ENCODE measurements around the gene NDUFA3.
A peak's percentile ranks its signal among the peaks of the same experiment; 100 is the strongest.

NDUFA3 gene

GRCh38 chr19:54129617-54129996 is 27.0 kb downstream of the NDUFA3 start:
- Histone ChIP-seq H3K4me2 (no peak overlapping the region), H3K4me1 (no peaks in the 10 kb centered on the region), H3K27ac (no peak overlapping the region), H3K9me3 (replicated peaks in 1 of 11) (no peaks in the 10 kb centered on the region), H3K27me3 (no peaks in the 10 kb centered on the region), H4K20me1 (peaks cover 0 to 36% (median 0%) of the 10 kb centered on the region in 11 experiments; a peak in 5 of 22 replicates), H3K36me3 (peaks cover 69 to 89% (median 77%) of the 10 kb centered on the region in 11 experiments), H3K9ac (no peak overlapping the region), H3K4me3 (no peak overlapping the region)
- no peak for TF ChIP-seq Cebpa-rat (IDR thresholded peaks at IDR 0.05)

- Histone ChIP-seq H3K4me1 (peaks cover 11 to 17% (median 13%) of the 10 kb centered on the region in 10 experiments), H3K27ac (no peak overlapping the region), H4K20me1 (peaks cover 0 to 18% (median 3%) of the 10 kb centered on the region in 11 experiments; a peak in 15 of 22 replicates), H3K4me2 (no peak overlapping the region), H3K9me3 (replicated peaks in 1 of 11) (no peaks in the 10 kb centered on the region), H3K36me3 (peaks cover 32 to 50% (median 41%) of the 10 kb centered on the region in 11 experiments), H3K4me3 (no peak overlapping the region), H3K9ac (no peak overlapping the region; a peak in 1 of 22 replicates), H3K27me3 (no peaks in the 10 kb centered on the region)
- no peak for TF ChIP-seq Cebpa-rat (IDR thresholded peaks at IDR 0.05)
Observed at GRCh38 chr19:54133312-54133956, 30.8 kb downstream of the NDUFA3 start.

GRCh38 chr19:54133957-54134590 is 31.4 kb downstream of the NDUFA3 start:
- no peak for TF ChIP-seq Cebpa-rat (IDR thresholded peaks at IDR 0.05)
- Histone ChIP-seq H3K36me3 (peaks cover 27 to 48% (median 37%) of the 10 kb centered on the region in 11 experiments), H3K4me2 (no peak overlapping the region), H3K9me3 (replicated peaks in 1 of 11) (no peaks in the 10 kb centered on the region), H3K9ac (no peak overlapping the region), H3K4me3 (no peak overlapping the region), H3K27ac (no peak overlapping the region), H3K27me3 (no peaks in the 10 kb centered on the region), H3K4me1 (peaks cover 17 to 23% (median 19%) of the 10 kb centered on the region in 10 experiments), H4K20me1 (peaks cover 6 to 25% (median 9%) of the 10 kb centered on the region in 11 experiments; a peak in 19 of 22 replicates)

GRCh38 chr19:54136086-54136863 is 33.6 kb downstream of the NDUFA3 start:
- H3K27ac ChIP-seq: peak overlapping the region in 8 of 11 experiments; percentile 2 to 54 (median 30); a peak in 13 of 22 replicates
- no peak for TF ChIP-seq Cebpa-rat (IDR thresholded peaks at IDR 0.05)
- H3K9me3 ChIP-seq (replicated peaks in 1 of 11): no peaks in the 10 kb centered on the region
- H3K36me3 ChIP-seq: peaks cover 19 to 48% (median 37%) of the 10 kb centered on the region in 11 experiments
- H3K4me3 ChIP-seq: peak overlapping the region; percentile 50 to 72 (median 62)
- H3K4me1 ChIP-seq: peaks cover 39 to 44% (median 40%) of the 10 kb centered on the region in 10 experiments
- H3K27me3 ChIP-seq: no peaks in the 10 kb centered on the region
- peak overlapping the region; percentile 33 to 75 (median 65); a peak in 20 of 22 replicates for H3K9ac ChIP-seq
- peaks cover 28 to 41% (median 31%) of the 10 kb centered on the region in 11 experiments for H4K20me1 ChIP-seq
- H3K4me2 ChIP-seq: peak overlapping the region; percentile 91 to 98 (median 94)

- Histone ChIP-seq H3K4me2 (peak overlapping the region; percentile 91 to 98 (median 94)), H3K27ac (peak overlapping the region; percentile 97 to 100 (median 99)), H3K9me3 (replicated peaks in 1 of 11) (no peaks in the 10 kb centered on the region), H3K9ac (peak overlapping the region; percentile 95 to 100 (median 99)), H3K27me3 (no peaks in the 10 kb centered on the region), H4K20me1 (peaks cover 36 to 43% (median 38%) of the 10 kb centered on the region in 11 experiments), H3K4me1 (peaks cover 39 to 49% (median 45%) of the 10 kb centered on the region in 10 experiments), H3K4me3 (peak overlapping the region; percentile 83 to 96 (median 92)), H3K36me3 (peaks cover 19 to 48% (median 37%) of the 10 kb centered on the region in 11 experiments)
- no peak for TF ChIP-seq Cebpa-rat (IDR thresholded peaks at IDR 0.05)
Observed at GRCh38 chr19:54136864-54137698, 34.4 kb downstream of the NDUFA3 start.

GRCh38 chr19:54137699-54138488 is 35.2 kb downstream of the NDUFA3 start, which contains the start of gene CNOT3:
Gene CNOT3 (plus strand): TSS chr19:54137762. CDS start chr19:54142979, 5,217 bp downstream.
- Histone ChIP-seq H3K9me3 (replicated peaks in 1 of 11) (no peaks in the 10 kb centered on the region), H3K4me1 (peaks cover 39 to 49% (median 45%) of the 10 kb centered on the region in 10 experiments), H4K20me1 (peaks cover 44 to 51% (median 46%) of the 10 kb centered on the region in 11 experiments), H3K27me3 (no peaks in the 10 kb centered on the region), H3K9ac (peak within 1 kb of the TSS; percentile 95 to 100 (median 99)), H3K36me3 (peaks cover 24 to 48% (median 41%) of the 10 kb centered on the region in 11 experiments), H3K4me2 (peak within 1 kb of the TSS; percentile 92 to 100 (median 98)), H3K4me3 (peak within 1 kb of the TSS; percentile 83 to 96 (median 92)), H3K27ac (peak within 1 kb of the TSS; percentile 97 to 100 (median 99))
- TF ChIP-seq Cebpa-rat (IDR thresholded peaks at IDR 0.05): no peak

- H3K9ac ChIP-seq: peak overlapping the region; percentile 95 to 100 (median 99)
- no peak for TF ChIP-seq Cebpa-rat (IDR thresholded peaks at IDR 0.05)
- no peaks in the 10 kb centered on the region for H3K9me3 ChIP-seq (replicated peaks in 1 of 11)
- peaks cover 50 to 56% (median 52%) of the 10 kb centered on the region in 11 experiments for H4K20me1 ChIP-seq
- H3K4me2 ChIP-seq: peak overlapping the region; percentile 84 to 100 (median 97)
- peaks cover 39 to 51% (median 45%) of the 10 kb centered on the region in 10 experiments for H3K4me1 ChIP-seq
- no peaks in the 10 kb centered on the region for H3K27me3 ChIP-seq
- peaks cover 32 to 50% (median 48%) of the 10 kb centered on the region in 11 experiments for H3K36me3 ChIP-seq
- peak overlapping the region; percentile 97 to 100 (median 99); a peak in 21 of 22 replicates for H3K27ac ChIP-seq
- H3K4me3 ChIP-seq: peak overlapping the region; percentile 83 to 96 (median 92)
Observed at GRCh38 chr19:54138489-54139256, 36.0 kb downstream of the NDUFA3 start.

Data from BLaER1 treated with 17β-estradiol and CSF1 and Interleukin-3, amounts not matched to agents 10 nM and 100 nM (cell line).